Neutrophil (primary cell): ENCODE results near the gene TMEM132C.
"Not testable (repeated sequence)": the region's sequence is repeated elsewhere in the genome, so short reads cannot be mapped to it uniquely, and the experiment has no call there.

ENCODE experiments used
- H3K27ac ChIP-seq: fragments of 200-600 bp; sonication (generic); 2 replicates; pipeline ENCODE4 v1.5.1; 2016; ENCODE audit warnings: mild to moderate bottlenecking, moderate library complexity
- H3K27me3 ChIP-seq: fragments of 200-600 bp; sonication (generic); 2 replicates; pipeline ENCODE4 v1.6.0; 2016; ENCODE audit warnings: mild to moderate bottlenecking
- H3K36me3 ChIP-seq: fragments of 200-600 bp; sonication (generic); 2 replicates; pipeline ENCODE4 v1.5.1; 2017
- H3K4me1 ChIP-seq, 2 experiments: fragments of 200-600 bp in 1 of 2; sonication (generic) in 1 of 2; 1 replicate in 1 of 2; 2 replicates in 1 of 2; pipeline versions ENCODE4 v1.5.1 to v1.6.1; 2013 to 2016; ENCODE audit warnings: low read depth in 1 of 2, low read length in 1 of 2, mild to moderate bottlenecking in 1 of 2, moderate library complexity in 1 of 2; ENCODE audit not compliant: control insufficient read depth in 1 of 2, insufficient read depth in 1 of 2
- H3K4me3 ChIP-seq, 2 experiments: fragments of 200-600 bp in 1 of 2; sonication (generic) in 1 of 2; 1 replicate in 1 of 2; 2 replicates in 1 of 2; pipeline ENCODE4 v1.5.1; 2013 to 2016; ENCODE audit warnings: low read depth in 1 of 2, low read length in 1 of 2, mild to moderate bottlenecking in 1 of 2, moderate library complexity in 1 of 2
- H3K9me3 ChIP-seq: fragments of 200-600 bp; sonication (generic); 2 replicates; pipeline ENCODE4 v1.5.1; 2016
- CTCF ChIP-seq: fragments of 200-600 bp; sonication (generic); IDR thresholded peaks from 2 replicates; pipeline ENCODE4 v1.5.1; 2016; ENCODE audit warnings: antibody characterized with exemption

Gene TMEM132C

GRCh38 chr12:128468926-128469325 lies 202.0 kb downstream of the TMEM132C start:
- Histone ChIP-seq H3K27me3 (no peaks in the 10 kb centered on the region), H3K4me1 (no peaks in the 10 kb centered on the region), H3K27ac (no peak overlapping the region), H3K36me3 (no peaks in the 10 kb centered on the region), H3K4me3 (no peak overlapping the region), H3K9me3 (no peaks in the 10 kb centered on the region)
- no peak for TF ChIP-seq CTCF

GRCh38 chr12:128471491-128471890 lies 204.5 kb downstream of the TMEM132C start:
- Histone ChIP-seq H3K4me3 (no peak overlapping the region), H3K9me3 (no peaks in the 10 kb centered on the region), H3K27ac (no peak overlapping the region), H3K4me1 (no peaks in the 10 kb centered on the region), H3K36me3 (no peaks in the 10 kb centered on the region), H3K27me3 (no peaks in the 10 kb centered on the region)
- TF ChIP-seq CTCF, result no peak

- no peak for TF ChIP-seq CTCF
- H3K36me3 ChIP-seq, result no peaks in the 10 kb centered on the region
- no peaks in the 10 kb centered on the region for H3K4me1 ChIP-seq
- H3K27me3 ChIP-seq, result no peaks in the 10 kb centered on the region
- H3K4me3 ChIP-seq, result no peak overlapping the region
- H3K27ac ChIP-seq, result no peak overlapping the region
- no peaks in the 10 kb centered on the region for H3K9me3 ChIP-seq
Measured at GRCh38 chr12:128474916-128475315, 207.9 kb downstream of the TMEM132C start.

GRCh38 chr12:128476266-128476665 lies 209.3 kb downstream of the TMEM132C start:
- no peaks in the 10 kb centered on the region for H3K4me1 ChIP-seq
- no peaks in the 10 kb centered on the region for H3K9me3 ChIP-seq
- no peaks in the 10 kb centered on the region for H3K36me3 ChIP-seq
- H3K27me3 ChIP-seq, result no peaks in the 10 kb centered on the region
- no peak overlapping the region for H3K4me3 ChIP-seq
- TF ChIP-seq CTCF, result no peak
- H3K27ac ChIP-seq, result no peak overlapping the region

- H3K9me3 ChIP-seq, result no peaks in the 10 kb centered on the region
- H3K27me3 ChIP-seq, result no peaks in the 10 kb centered on the region
- no peak for TF ChIP-seq CTCF
- H3K36me3 ChIP-seq, result no peaks in the 10 kb centered on the region
- no peaks in the 10 kb centered on the region for H3K4me1 ChIP-seq
- H3K4me3 ChIP-seq, result no peak overlapping the region
- H3K27ac ChIP-seq, result no peak overlapping the region
Measured at GRCh38 chr12:128483526-128484255, 216.7 kb downstream of the TMEM132C start.

- not testable (repeated sequence) for H3K9me3 ChIP-seq, H3K4me1 ChIP-seq, H3K4me3 ChIP-seq, H3K36me3 ChIP-seq, H3K27ac ChIP-seq, H3K27me3 ChIP-seq
Measured at GRCh38 chr12:128497376-128497775, 230.4 kb downstream of the TMEM132C start.
